K562 (cell line): ENCODE data around the gene SIGLEC5. TPM values are rescaled to one million over a fixed set of nuclear protein-coding genes. Genes with fewer than 3 reads are reported as not detected.
A peak's percentile ranks its signal among the peaks of the same experiment; 100 is the strongest.
"Not testable (repeated sequence)": the region's sequence is repeated elsewhere in the genome, so short reads cannot be mapped to it uniquely, and the experiment has no call there.

Experiments
- ATAC-seq: fragments of 200-7000 bp; cut with Tn5 transposase; 3 replicates; pipeline ENCODE4 v1.9.1; 2020; ENCODE audit warnings: moderate library complexity
- BruUV-seq: library from RNA; stranded (reverse); fragments of 400-500 nt; replicated peaks from 2 replicates; lab custom pipeline; 2021; lab: Mats Ljungman, UMichigan
- CTCF ChIA-PET: fragments of 300-600 bp; formaldehyde crosslinking; extraction: SDS; loops from one replicate; lab custom pipeline; 2021; ENCODE audit warnings: low intra/inter-chr PET ratio; lab: Yijun Ruan, JAX
- POLR2A ChIA-PET: fragments of 300-600, 350-650 bp; sonication (Branson Sonifier 250); formaldehyde crosslinking; extraction: SDS; loops from one replicate; lab custom pipeline; 2021; ENCODE audit warnings: antibody characterized with exemption, inconsistent platforms; lab: Yijun Ruan, JAX
- DNase-seq, 4 experiments: peaks; one replicate each; pipeline versions ENCODE4 v3.0.0 to v3.0.0-alpha.2; 2011 to 2018; ENCODE audit warnings: low spot score in 3 of 4, mixed read lengths in 3 of 4; ENCODE audit errors: extremely low read depth in 1 of 4
- FAIRE-seq: peaks from 2 replicates; lab custom pipeline; 2011; peaks lifted over from hg19 to GRCh38; lab: Jason Lieb, UNC
- H2AFZ ChIP-seq: 2 replicates; pipeline ENCODE4 v1.6.0; 2011; ENCODE audit warnings: low read depth, low read length, control low read depth, inconsistent platforms
- H3K27ac ChIP-seq: fragments of 200-600 bp; 3 replicates; pipeline ENCODE4 v1.8.0; 2011; ENCODE audit warnings: low read depth, mild to moderate bottlenecking, control low read depth, inconsistent platforms, low read length, moderate library complexity, mixed read lengths; ENCODE audit errors: extremely low read depth
- H3K27me3 ChIP-seq, 2 experiments: fragments of 300-600 bp in 1 of 2; 2 replicates in 1 of 2; 3 replicates in 1 of 2; pipeline versions ENCODE4 v1.6.0 to v1.8.0; 2011; ENCODE audit warnings: inconsistent platforms in 2 of 2, low read length in 2 of 2, mild to moderate bottlenecking in 1 of 2, mixed read lengths in 1 of 2, moderate library complexity in 1 of 2; ENCODE audit not compliant: control insufficient read depth in 2 of 2, insufficient read depth in 2 of 2
- H3K36me3 ChIP-seq: fragments of 300-600 bp; 3 replicates; pipeline ENCODE4 v1.8.0; 2011; ENCODE audit warnings: mild to moderate bottlenecking, low read length, inconsistent platforms; ENCODE audit not compliant: control insufficient read depth, insufficient read depth
- H3K4me1 ChIP-seq, 2 experiments: fragments of 200-600 bp in 1 of 2; replicated peaks in 1 of 2; 2 replicates in 1 of 2; 3 replicates in 1 of 2; pipeline versions ENCODE4 v1.5.1 to v1.8.0; 2011; ENCODE audit warnings: inconsistent platforms in 2 of 2, low read length in 2 of 2, mild to moderate bottlenecking in 1 of 2, mixed read lengths in 1 of 2, moderate library complexity in 1 of 2; ENCODE audit not compliant: control insufficient read depth in 2 of 2, insufficient read depth in 2 of 2
- H3K4me2 ChIP-seq: 2 replicates; pipeline ENCODE4 v1.6.1; 2011; ENCODE audit warnings: low read length, control low read depth, inconsistent platforms, mixed read lengths; ENCODE audit not compliant: insufficient read depth
- H3K4me3 ChIP-seq: fragments of 200-600 bp; sonication (generic), shearing (Covaris generic); 2 replicates; pipeline ENCODE4 v1.5.1; 2016; ENCODE audit warnings: control low read depth, inconsistent platforms
- H3K79me2 ChIP-seq: fragments of 200-600 bp; 3 replicates; pipeline ENCODE4 v1.8.0; 2011; ENCODE audit warnings: low read length, inconsistent platforms; ENCODE audit not compliant: control insufficient read depth, insufficient read depth
- H3K9ac ChIP-seq, 2 experiments: 2 replicates each; pipeline versions ENCODE4 v1.6.0 to v1.6.1; 2011; ENCODE audit warnings: low read depth in 2 of 2, low read length in 2 of 2, control low read depth in 1 of 2, inconsistent platforms in 1 of 2, mild to moderate bottlenecking in 1 of 2, mixed read lengths in 1 of 2; ENCODE audit not compliant: insufficient read depth in 1 of 2
- H3K9me1 ChIP-seq: one replicate; pipeline ENCODE4 v1.6.0; 2011; ENCODE audit warnings: inconsistent platforms, mild to moderate bottlenecking, low read length, moderate library complexity; ENCODE audit not compliant: control insufficient read depth, insufficient read depth
- H3K9me3 ChIP-seq: replicated peaks from 2 replicates; pipeline ENCODE4 v1.5.1; 2011; ENCODE audit warnings: low read depth, low read length, inconsistent platforms; ENCODE audit not compliant: control insufficient read depth, insufficient read depth
- H4K20me1 ChIP-seq: replicated peaks from 2 replicates; pipeline ENCODE4 v1.6.1; 2011; ENCODE audit warnings: low read length, inconsistent platforms, mixed read lengths; ENCODE audit not compliant: control insufficient read depth, insufficient read depth
- ADNP ChIP-seq: fragments of 200-800 bp; sonication (Bioruptor generic); IDR thresholded peaks from 2 replicates; pipeline ENCODE4 v1.6.1; 2016; ENCODE audit warnings: missing genetic modification characterization, missing compliant biosample characterization
- BCOR ChIP-seq: fragments of 450-650 bp; IDR thresholded peaks from 2 replicates; pipeline ENCODE4 v1.6.1; 2016
- KDM1A ChIP-seq, 2 experiments: fragments of 450-650 bp; IDR thresholded peaks; 2 replicates each; pipeline ENCODE4 v1.6.1; 2016; ENCODE audit warnings: mild to moderate bottlenecking in 2 of 2
- RBM25 ChIP-seq: fragments of 200-400 bp; formaldehyde crosslinking; IDR thresholded peaks from 2 replicates; pipeline ENCODE4 v1.6.1; 2018; ENCODE audit warnings: low read length, low read depth, moderate library complexity; ENCODE audit not compliant: severe bottlenecking
- ZFP36 ChIP-seq: fragments of 150-350 bp; IDR thresholded peaks from 2 replicates; pipeline ENCODE4 v1.6.1; 2018; ENCODE audit warnings: low read length, low read depth; ENCODE audit not compliant: partially characterized antibody
- WGBS: fragments of 100-300 bp; shearing (Covaris generic); methylation state at CpG from one replicate; pipeline ENCODE4 v1.1.6; 2016; ENCODE audit warnings: low coverage, mixed read lengths; ENCODE audit not compliant: insufficient coverage; ENCODE audit errors: missing lambda C conversion rate; 5-methylcytosine and 5-hydroxymethylcytosine counted together
- in situ Hi-C: fragments of 300-500 bp; cut with MboI; formaldehyde crosslinking; loops from 4 replicates; pipeline ENCODE4 v1.15.0; 2018; ENCODE audit warnings: inconsistent platforms, mixed read lengths
- intact Hi-C: fragments of 100-400 bp; cut with micrococcal nuclease; formaldehyde crosslinking; loops from 2 replicates; pipeline ENCODE4 v1.14.2; 2022
- polyA plus RNA-seq, 8 experiments: library from polyadenylated mRNA; depleted of rRNA in 4 of 8; stranded (reverse) in 5 of 8; unstranded in 3 of 8; fragments of >200 nt; fragmentation: Nextera tagmentation in 2 of 8; fragmentation: Illumina TruSeq in 1 of 8; extraction: Ambion mirVana in 2 of 8; extraction: Trizol in 1 of 8; gene quantifications; 2 replicates each; pipeline versions ENCODE4 v1.2.1 to v1.2.3, GENCODE V29; 2011 to 2014; ENCODE audit warnings: inconsistent platforms in 1 of 8, missing spikeins in 1 of 8
- total RNA-seq, 7 experiments: library from RNA; depleted of rRNA in 6 of 7; stranded (reverse); fragments of >200 nt in 6 of 7; fragmentation: Illumina TruSeq in 2 of 7; extraction: Trizol in 2 of 7; gene quantifications; 2 replicates each; pipeline versions ENCODE4 v1.2.1 to v1.2.3, GENCODE V29; 2011 to 2021; ENCODE audit warnings: low replicate concordance in 1 of 7
- TF ChIP-seq, protein P1 (sequence below), 2 experiments: fragments of 150-350 bp in 1 of 2; IDR thresholded peaks; 2 replicates each; pipeline ENCODE4 v1.6.1; 2012 to 2016; ENCODE audit warnings: low read depth in 2 of 2, low read length in 2 of 2, mild to moderate bottlenecking in 1 of 2, moderate library complexity in 1 of 2
- TF ChIP-seq, protein P2 (sequence below): fragments of 250-450 bp; sonication (Bioruptor Pico); IDR thresholded peaks from 2 replicates; pipeline ENCODE4 v1.8.0; 2022; ENCODE audit warnings: inconsistent platforms

Gene SIGLEC5
- total and polyA plus RNA-seq, 9 of the 15 experiments (the other 6 are each of a cell fraction or from before 2014, with no cell fraction given) = 0.14 TPM; not detected in 8

DNA sequence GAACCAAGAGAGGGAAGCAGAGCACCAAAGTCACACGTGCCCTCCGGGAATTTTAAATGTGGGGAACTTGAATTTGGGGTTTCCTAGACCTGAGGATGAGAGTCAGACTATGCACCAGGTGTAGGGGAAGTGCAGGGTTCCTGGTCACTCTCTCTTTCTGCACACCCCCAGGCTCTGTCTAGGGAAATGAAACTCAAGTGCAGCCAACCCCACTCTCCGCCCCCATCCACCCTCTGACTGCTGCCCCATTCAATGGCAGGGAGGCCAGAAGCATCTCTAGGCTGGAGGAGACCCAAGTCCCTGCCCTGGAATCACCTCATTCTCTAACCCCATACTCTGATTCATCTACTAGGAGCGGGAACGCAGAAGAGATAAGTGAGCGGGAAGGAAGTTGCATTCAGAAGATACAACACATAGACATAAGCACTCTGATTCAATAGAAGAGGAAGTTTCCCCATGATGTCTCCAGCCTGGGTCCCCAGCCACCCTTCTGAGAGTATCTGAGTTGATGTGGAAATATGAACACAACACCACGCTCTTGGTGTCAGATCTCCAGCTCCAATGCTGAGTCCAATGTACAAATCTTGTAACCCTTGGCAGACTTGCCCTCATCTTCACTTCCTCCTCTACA lies 21.1 kb upstream of the SIGLEC5 start (continued):
- TF ChIP-seq, protein P1, sequence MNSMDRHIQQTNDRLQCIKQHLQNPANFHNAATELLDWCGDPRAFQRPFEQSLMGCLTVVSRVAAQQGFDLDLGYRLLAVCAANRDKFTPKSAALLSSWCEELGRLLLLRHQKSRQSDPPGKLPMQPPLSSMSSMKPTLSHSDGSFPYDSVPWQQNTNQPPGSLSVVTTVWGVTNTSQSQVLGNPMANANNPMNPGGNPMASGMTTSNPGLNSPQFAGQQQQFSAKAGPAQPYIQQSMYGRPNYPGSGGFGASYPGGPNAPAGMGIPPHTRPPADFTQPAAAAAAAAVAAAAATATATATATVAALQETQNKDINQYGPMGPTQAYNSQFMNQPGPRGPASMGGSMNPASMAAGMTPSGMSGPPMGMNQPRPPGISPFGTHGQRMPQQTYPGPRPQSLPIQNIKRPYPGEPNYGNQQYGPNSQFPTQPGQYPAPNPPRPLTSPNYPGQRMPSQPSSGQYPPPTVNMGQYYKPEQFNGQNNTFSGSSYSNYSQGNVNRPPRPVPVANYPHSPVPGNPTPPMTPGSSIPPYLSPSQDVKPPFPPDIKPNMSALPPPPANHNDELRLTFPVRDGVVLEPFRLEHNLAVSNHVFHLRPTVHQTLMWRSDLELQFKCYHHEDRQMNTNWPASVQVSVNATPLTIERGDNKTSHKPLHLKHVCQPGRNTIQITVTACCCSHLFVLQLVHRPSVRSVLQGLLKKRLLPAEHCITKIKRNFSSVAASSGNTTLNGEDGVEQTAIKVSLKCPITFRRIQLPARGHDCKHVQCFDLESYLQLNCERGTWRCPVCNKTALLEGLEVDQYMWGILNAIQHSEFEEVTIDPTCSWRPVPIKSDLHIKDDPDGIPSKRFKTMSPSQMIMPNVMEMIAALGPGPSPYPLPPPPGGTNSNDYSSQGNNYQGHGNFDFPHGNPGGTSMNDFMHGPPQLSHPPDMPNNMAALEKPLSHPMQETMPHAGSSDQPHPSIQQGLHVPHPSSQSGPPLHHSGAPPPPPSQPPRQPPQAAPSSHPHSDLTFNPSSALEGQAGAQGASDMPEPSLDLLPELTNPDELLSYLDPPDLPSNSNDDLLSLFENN (IDR thresholded peaks at IDR 0.05; ENCODE audit: low read depth in 2 of 2, low read length in 2 of 2) = no peak
- TF ChIP-seq, protein P2, sequence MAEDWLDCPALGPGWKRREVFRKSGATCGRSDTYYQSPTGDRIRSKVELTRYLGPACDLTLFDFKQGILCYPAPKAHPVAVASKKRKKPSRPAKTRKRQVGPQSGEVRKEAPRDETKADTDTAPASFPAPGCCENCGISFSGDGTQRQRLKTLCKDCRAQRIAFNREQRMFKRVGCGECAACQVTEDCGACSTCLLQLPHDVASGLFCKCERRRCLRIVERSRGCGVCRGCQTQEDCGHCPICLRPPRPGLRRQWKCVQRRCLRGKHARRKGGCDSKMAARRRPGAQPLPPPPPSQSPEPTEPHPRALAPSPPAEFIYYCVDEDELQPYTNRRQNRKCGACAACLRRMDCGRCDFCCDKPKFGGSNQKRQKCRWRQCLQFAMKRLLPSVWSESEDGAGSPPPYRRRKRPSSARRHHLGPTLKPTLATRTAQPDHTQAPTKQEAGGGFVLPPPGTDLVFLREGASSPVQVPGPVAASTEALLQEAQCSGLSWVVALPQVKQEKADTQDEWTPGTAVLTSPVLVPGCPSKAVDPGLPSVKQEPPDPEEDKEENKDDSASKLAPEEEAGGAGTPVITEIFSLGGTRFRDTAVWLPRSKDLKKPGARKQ (CRISPR knock-in tag) = no peak

DNA sequence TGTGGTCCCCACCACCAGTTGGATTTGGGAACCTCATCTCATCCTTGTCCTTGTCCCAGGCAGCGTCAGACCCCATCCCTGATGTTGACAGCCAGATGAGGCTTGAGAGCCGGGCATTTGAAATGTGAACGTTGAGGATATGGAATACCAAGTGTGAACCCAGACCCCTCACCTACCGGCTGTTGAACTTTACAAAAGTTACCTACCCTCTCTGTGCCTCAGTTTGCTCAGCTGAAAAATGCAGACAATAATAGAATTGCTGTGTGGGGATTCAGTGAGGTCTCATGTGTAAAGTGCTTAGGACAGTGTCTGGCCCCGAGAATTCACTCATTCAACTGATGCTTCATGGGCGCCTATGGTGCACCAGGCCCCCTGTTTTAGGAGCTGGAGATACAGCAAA lies 17.1 kb upstream of the SIGLEC5 start:
- no peaks in the 10 kb centered on the region for H3K9me3 ChIP-seq
- no TSS peak for BruUV-seq
- H3K4me1 ChIP-seq = peaks cover 0 to 7% of the 10 kb centered on the region in 2 experiments; a peak in 3 of 5 replicates
- no peak overlapping the region for H3K9ac ChIP-seq
- H3K79me2 ChIP-seq = no peaks in the 10 kb centered on the region
- FAIRE-seq (no peak), ATAC-seq (no peak), DNase-seq (no peak)
- POLR2A ChIA-PET = interaction anchor here (0.7 kb wide), 1 partner anchor 161 kb away, joined by 3 read pairs; no protein-coding TSS in a partner anchor
- no peaks in the 10 kb centered on the region for H4K20me1 ChIP-seq
- TF ChIP-seq ADNP (tag) (no peak), RBM25 (peak; percentile 58), KDM1A (IDR thresholded peaks at IDR 0.05) (peak in 1 of 2 experiments; percentile 37; a peak in 1 of 4 replicates), ZFP36 (peak; percentile 33), BCOR (peak; percentile 63)
- H3K4me2 ChIP-seq = no peak overlapping the region
- CTCF ChIA-PET = no interaction called here
- no peak overlapping the region for H2AFZ ChIP-seq
- intact Hi-C loops = no loop called here
- H3K36me3 ChIP-seq = no peaks in the 10 kb centered on the region
- H3K27ac ChIP-seq = no peak overlapping the region
- no peak overlapping the region for H3K4me3 ChIP-seq
- no peaks in the 10 kb centered on the region for H3K9me1 ChIP-seq
- in situ Hi-C loops = no loop called here
- 18% methylated on average over 6 of the region's 6 CpGs for WGBS
- peaks cover 20 to 44% of the 10 kb centered on the region in 2 experiments for H3K27me3 ChIP-seq

DNA sequence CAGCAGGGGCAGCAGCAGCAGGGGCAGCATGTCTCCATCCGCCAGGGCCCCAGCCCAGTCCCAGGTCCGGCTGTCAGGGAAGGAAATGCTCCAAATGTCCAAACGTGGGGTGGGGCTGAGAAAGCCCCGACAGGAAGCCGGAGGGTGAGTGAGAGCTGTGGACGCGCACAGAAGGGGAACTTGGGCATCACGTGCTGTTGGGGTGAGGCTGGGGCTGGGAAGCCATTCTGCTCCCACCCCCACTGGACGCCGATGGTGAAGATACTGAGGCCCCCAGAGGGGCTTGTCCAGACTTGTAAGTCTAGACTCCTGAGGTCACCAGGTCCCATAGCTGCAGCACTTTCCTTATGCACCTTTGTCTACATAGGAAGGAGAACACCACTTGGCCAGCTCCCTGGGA lies 16.5 kb upstream of the SIGLEC5 start, which contains the start of gene SIGLEC14:
Gene SIGLEC14 (minus strand): TSS at position 96 of the 400 bp plus-strand sequence. CDS start 66 bp downstream, at position 30.
- in situ Hi-C loops, DNase-seq, H3K9me3 ChIP-seq, H4K20me1 ChIP-seq, H3K27ac ChIP-seq, H2AFZ ChIP-seq, H3K4me3 ChIP-seq, ATAC-seq, H3K9ac ChIP-seq, H3K9me1 ChIP-seq, POLR2A ChIA-PET, H3K36me3 ChIP-seq, CTCF ChIA-PET, H3K4me1 ChIP-seq, FAIRE-seq, BruUV-seq, H3K4me2 ChIP-seq, intact Hi-C loops, H3K79me2 ChIP-seq: not testable (repeated sequence)
- H3K27me3 ChIP-seq = peaks cover 20 to 44% of the 10 kb centered on the region in 2 experiments
- 4% methylated on average over 2 of the region's 10 CpGs for WGBS
